WTC11 (cell line): Measurements from ENCODE around the gene GOLT1A. TPM values are rescaled to one million over a fixed set of nuclear protein-coding genes. Genes with fewer than 3 reads are reported as not detected.

Source experiments
- ATAC-seq: fragments of 200-7000 bp; cut with Tn5 transposase; 2 replicates; pipeline ENCODE4 v1.10.0; 2021; ENCODE audit warnings: mild to moderate bottlenecking, moderate library complexity
- CTCF ChIA-PET: fragments of 300-600 bp; sonication (Branson Sonifier 250); formaldehyde crosslinking; loops from one replicate; lab custom pipeline; 2021; ENCODE audit warnings: antibody characterized with exemption; lab: Charles Lee
- POLR2A ChIA-PET: fragments of 350-600 bp; sonication (Branson Sonifier 250); formaldehyde crosslinking; loops from one replicate; lab custom pipeline; 2021; ENCODE audit warnings: antibody characterized with exemption; lab: Charles Lee
- DNase-seq: peaks from one replicate; pipeline ENCODE4 v3.0.0; 2021; ENCODE audit warnings: low spot score
- H3K27ac Mint-ChIP-seq: 2 replicates; pipeline ENCODE4 v1.8.0; 2021; ENCODE audit warnings: mixed read lengths
- H3K27me3 Mint-ChIP-seq: 2 replicates; pipeline ENCODE4 v1.8.0; 2021; ENCODE audit warnings: low read depth, mild to moderate bottlenecking, moderate library complexity, mixed read lengths
- H3K36me3 Mint-ChIP-seq: 2 replicates; pipeline ENCODE4 v1.8.0; 2021; ENCODE audit warnings: mixed read lengths
- H3K4me1 Mint-ChIP-seq: 2 replicates; pipeline ENCODE4 v1.8.0; 2022; ENCODE audit warnings: mixed read lengths
- H3K4me3 Mint-ChIP-seq: 2 replicates; pipeline ENCODE4 v1.8.0; 2021; ENCODE audit warnings: mild to moderate bottlenecking, moderate library complexity, mixed read lengths
- H3K9me3 Mint-ChIP-seq: 2 replicates; pipeline ENCODE4 v1.8.0; 2021; ENCODE audit warnings: mixed read lengths
- ATF6 ChIP-seq: sonication (generic); formaldehyde crosslinking; IDR thresholded peaks from 2 replicates; pipeline ENCODE4 v1.8.1; 2023; ENCODE audit warnings: mild to moderate bottlenecking, missing genetic modification reagents
- EMX1 ChIP-seq: fragments of 250-450 bp; sonication (Bioruptor Pico); IDR thresholded peaks from 2 replicates; pipeline ENCODE4 v1.8.0; 2021; ENCODE audit warnings: mild to moderate bottlenecking
- ERG ChIP-seq: fragments of 250-450 bp; sonication (Bioruptor Pico); IDR thresholded peaks from 2 replicates; pipeline ENCODE4 v1.8.0; 2021; ENCODE audit warnings: mild to moderate bottlenecking
- ESRRA ChIP-seq: sonication (generic); formaldehyde crosslinking; IDR thresholded peaks from 2 replicates; pipeline ENCODE4 v1.8.1; 2022; ENCODE audit warnings: mild to moderate bottlenecking, missing genetic modification reagents, borderline replicate concordance
- GABPB1 ChIP-seq: sonication (generic); formaldehyde crosslinking; IDR thresholded peaks from 2 replicates; pipeline ENCODE4 v1.8.1; 2023; ENCODE audit warnings: mild to moderate bottlenecking, missing genetic modification reagents
- IRF2 ChIP-seq: sonication (generic); formaldehyde crosslinking; IDR thresholded peaks from 2 replicates; pipeline ENCODE4 v1.8.0; 2022; ENCODE audit warnings: low read depth, missing genetic modification reagents, borderline replicate concordance
- JUN ChIP-seq: sonication (generic); formaldehyde crosslinking; IDR thresholded peaks from 2 replicates; pipeline ENCODE4 v1.8.0; 2023; ENCODE audit warnings: mild to moderate bottlenecking, missing genetic modification reagents
- SMAD3 ChIP-seq: sonication (generic); formaldehyde crosslinking; IDR thresholded peaks from 2 replicates; pipeline ENCODE4 v1.8.0; 2022; ENCODE audit warnings: missing genetic modification reagents, mild to moderate bottlenecking, borderline replicate concordance
- TEAD1 ChIP-seq: sonication (generic); formaldehyde crosslinking; IDR thresholded peaks from 2 replicates; pipeline ENCODE4 v1.8.0; 2022; ENCODE audit warnings: mild to moderate bottlenecking, missing genetic modification reagents
- USF1 ChIP-seq: sonication (generic); formaldehyde crosslinking; IDR thresholded peaks from 2 replicates; pipeline ENCODE4 v1.8.0; 2022; ENCODE audit warnings: mild to moderate bottlenecking, missing genetic modification reagents
- USF2 ChIP-seq: sonication (generic); formaldehyde crosslinking; IDR thresholded peaks from 2 replicates; pipeline ENCODE4 v1.8.1; 2023; ENCODE audit warnings: mild to moderate bottlenecking, missing genetic modification reagents, moderate library complexity
- ZBTB43 ChIP-seq: sonication (generic); formaldehyde crosslinking; IDR thresholded peaks from 2 replicates; pipeline ENCODE4 v1.8.1; 2023; ENCODE audit warnings: mild to moderate bottlenecking, missing genetic modification reagents
- ZNF121 ChIP-seq: sonication (generic); formaldehyde crosslinking; IDR thresholded peaks from 2 replicates; pipeline ENCODE4 v1.8.0; 2023; ENCODE audit warnings: missing genetic modification reagents
- ZNF281 ChIP-seq: sonication (generic); formaldehyde crosslinking; IDR thresholded peaks from 2 replicates; pipeline ENCODE4 v1.8.0; 2023; ENCODE audit warnings: mild to moderate bottlenecking, missing genetic modification reagents
- ZNF512 ChIP-seq: sonication (generic); formaldehyde crosslinking; IDR thresholded peaks from 2 replicates; pipeline ENCODE4 v1.8.1; 2022; ENCODE audit warnings: missing genetic modification reagents, borderline replicate concordance
- total RNA-seq: library from RNA; stranded (reverse); gene quantifications from 3 replicates; pipeline ENCODE4 v1.2.3, GENCODE V29; 2021

GOLT1A gene
- total RNA-seq, 1 experiment from 2014 or later: 6.5 TPM

GRCh38 chr1:204212715-204213114 is 1.1 kb downstream of the GOLT1A start:
- peaks cover 6% of the 10 kb centered on the region for H3K4me1 Mint-ChIP-seq
- POLR2A ChIA-PET: no interaction called here
- no peaks in the 10 kb centered on the region for H3K9me3 Mint-ChIP-seq
- ATAC-seq (no peak), DNase-seq (no peak)
- no peaks in the 10 kb centered on the region for H3K36me3 Mint-ChIP-seq
- no peak overlapping the region for H3K27ac Mint-ChIP-seq
- CTCF ChIA-PET: interaction anchor here (2.6 to 4.7 kb wide), 2 partner anchors 50 to 148 kb away, joined by 36 to 118 read pairs; partner anchors contain the start of gene PLEKHA6
- no peak overlapping the region for H3K4me3 Mint-ChIP-seq
- no peaks in the 10 kb centered on the region for H3K27me3 Mint-ChIP-seq
- TF ChIP-seq ZNF281: no peak
- no peak for TF ChIP-seq GABPB1 (CRISPR knock-in tag)
- TF ChIP-seq ESRRA: no peak
- no peak for TF ChIP-seq USF2 (CRISPR knock-in tag)
- TF ChIP-seq ZBTB43 (CRISPR knock-in tag): no peak
- no peak for TF ChIP-seq ATF6 (CRISPR knock-in tag)
- TF ChIP-seq JUN (CRISPR knock-in tag): no peak
- TF ChIP-seq IRF2 (CRISPR knock-in tag): no peak
- no peak for TF ChIP-seq ZNF512 (CRISPR knock-in tag)
- no peak for TF ChIP-seq SMAD3 (CRISPR knock-in tag)
- no peak for TF ChIP-seq TEAD1 (CRISPR knock-in tag)
- TF ChIP-seq ERG (CRISPR knock-in tag): no peak
- TF ChIP-seq USF1 (CRISPR knock-in tag): no peak
- no peak for TF ChIP-seq EMX1 (CRISPR knock-in tag)
- TF ChIP-seq ZNF121 (CRISPR knock-in tag): no peak
